ENCODE measurements around the gene ZNF521. TPM values are rescaled to one million over a fixed set of nuclear protein-coding genes. Genes with fewer than 3 reads are reported as not detected.

The ZNF521 gene
- total RNA-seq, 1 experiment from 2014 or later = not detected

DNA sequence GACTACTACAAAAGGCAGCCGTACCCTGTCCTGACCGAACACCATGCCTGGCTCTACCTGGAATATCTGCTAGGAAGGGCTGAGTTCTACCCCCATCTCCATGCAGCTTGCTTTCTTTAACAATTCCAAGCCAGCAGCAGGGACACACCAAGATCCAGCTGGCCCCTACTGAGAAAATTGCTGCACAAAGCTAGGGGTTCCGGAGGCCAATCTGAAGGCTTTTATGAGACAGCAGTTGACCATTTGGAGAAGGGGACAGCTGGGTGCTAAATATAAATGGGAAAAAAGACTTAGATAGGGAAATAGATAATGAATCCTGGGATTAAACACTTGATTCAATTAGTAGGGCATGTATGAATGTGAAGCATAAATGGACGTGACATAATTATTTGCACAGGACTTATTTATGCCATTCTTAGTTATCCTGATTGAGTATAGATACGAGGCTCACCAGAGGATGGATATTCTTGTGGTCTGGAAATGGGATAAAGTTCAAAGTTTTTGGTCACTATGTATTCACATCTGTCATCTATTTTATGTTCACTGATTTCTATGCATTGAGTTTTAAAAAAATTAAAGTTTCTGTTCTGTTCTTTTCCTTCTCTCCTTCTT is 204.0 kb downstream of the ZNF521 start:
- no peaks in the 10 kb centered on the region for H3K79me2 ChIP-seq (ENCODE audit: low read depth)
- TF ChIP-seq, protein P1, sequence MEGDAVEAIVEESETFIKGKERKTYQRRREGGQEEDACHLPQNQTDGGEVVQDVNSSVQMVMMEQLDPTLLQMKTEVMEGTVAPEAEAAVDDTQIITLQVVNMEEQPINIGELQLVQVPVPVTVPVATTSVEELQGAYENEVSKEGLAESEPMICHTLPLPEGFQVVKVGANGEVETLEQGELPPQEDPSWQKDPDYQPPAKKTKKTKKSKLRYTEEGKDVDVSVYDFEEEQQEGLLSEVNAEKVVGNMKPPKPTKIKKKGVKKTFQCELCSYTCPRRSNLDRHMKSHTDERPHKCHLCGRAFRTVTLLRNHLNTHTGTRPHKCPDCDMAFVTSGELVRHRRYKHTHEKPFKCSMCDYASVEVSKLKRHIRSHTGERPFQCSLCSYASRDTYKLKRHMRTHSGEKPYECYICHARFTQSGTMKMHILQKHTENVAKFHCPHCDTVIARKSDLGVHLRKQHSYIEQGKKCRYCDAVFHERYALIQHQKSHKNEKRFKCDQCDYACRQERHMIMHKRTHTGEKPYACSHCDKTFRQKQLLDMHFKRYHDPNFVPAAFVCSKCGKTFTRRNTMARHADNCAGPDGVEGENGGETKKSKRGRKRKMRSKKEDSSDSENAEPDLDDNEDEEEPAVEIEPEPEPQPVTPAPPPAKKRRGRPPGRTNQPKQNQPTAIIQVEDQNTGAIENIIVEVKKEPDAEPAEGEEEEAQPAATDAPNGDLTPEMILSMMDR (conservative IDR thresholded peaks at IDR 0.05) = no peak
- no peak for TF ChIP-seq EZH2 (IDR thresholded peaks at IDR 0.05; ENCODE audit: low read depth)
- H3K36me3 ChIP-seq (ENCODE audit: low read depth) = no peaks in the 10 kb centered on the region
- H3K4me3 ChIP-seq = no peak overlapping the region
- H3K27ac ChIP-seq = no peak overlapping the region
- no peaks in the 10 kb centered on the region for H3K27me3 ChIP-seq (ENCODE audit: insufficient read depth, low read depth)
- no peak overlapping the region for H2AFZ ChIP-seq
- no peak overlapping the region for H3K4me2 ChIP-seq
- ChIA-PET POLR2A (ENCODE audit: unreplicated experiment) (no interaction called here), CTCF (no interaction called here)
- H4K20me1 ChIP-seq (ENCODE audit: insufficient read depth) = no peaks in the 10 kb centered on the region
- no peaks in the 10 kb centered on the region for H3K4me1 ChIP-seq (replicated peaks; ENCODE audit: insufficient read depth)
- no peaks in the 10 kb centered on the region for H3K9me3 ChIP-seq (ENCODE audit: insufficient read depth, low read depth)
- no peaks in the 10 kb centered on the region for H3F3A ChIP-seq (ENCODE audit: insufficient read depth, low read depth)
- no TSS peak for BruUV-seq (replicated peaks)
- DNase-seq = no peak
- H3K9me2 ChIP-seq (ENCODE audit: insufficient read depth) = no peaks in the 10 kb centered on the region
- intact Hi-C loops (cut with micrococcal nuclease; ENCODE audit: unreplicated experiment) = no loop called here

DNA sequence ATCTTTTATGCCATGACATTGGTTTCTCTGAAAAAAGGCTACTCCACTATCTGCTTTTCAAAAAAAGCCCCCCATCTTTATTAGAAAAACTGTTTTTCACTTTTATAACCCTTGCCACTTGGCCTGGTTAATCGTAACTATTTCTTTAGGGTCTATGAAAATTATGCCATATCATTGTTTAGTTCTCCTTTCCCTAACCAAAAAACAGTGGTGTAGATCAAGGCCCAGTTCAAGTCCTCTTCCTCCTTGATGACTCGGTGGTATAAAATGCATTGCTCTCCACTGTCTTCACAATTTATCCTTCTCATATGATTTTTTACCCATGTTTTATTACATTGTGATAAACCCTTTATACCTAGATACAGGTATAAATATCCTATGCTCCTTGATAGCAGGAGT is 205.5 kb downstream of the ZNF521 start:
- TF ChIP-seq, protein P1 (conservative IDR thresholded peaks at IDR 0.05) = no peak
- no peak for TF ChIP-seq EZH2 (IDR thresholded peaks at IDR 0.05; ENCODE audit: low read depth)
- ChIA-PET POLR2A (ENCODE audit: unreplicated experiment) (no interaction called here), CTCF (no interaction called here)
- no peaks in the 10 kb centered on the region for H3K9me3 ChIP-seq (ENCODE audit: insufficient read depth, low read depth)
- no peaks in the 10 kb centered on the region for H3K79me2 ChIP-seq (ENCODE audit: low read depth)
- H3F3A ChIP-seq (ENCODE audit: insufficient read depth, low read depth) = no peaks in the 10 kb centered on the region
- H3K9me2 ChIP-seq (ENCODE audit: insufficient read depth) = no peaks in the 10 kb centered on the region
- H3K27me3 ChIP-seq (ENCODE audit: insufficient read depth, low read depth) = no peaks in the 10 kb centered on the region
- no peak overlapping the region for H3K27ac ChIP-seq
- no peak overlapping the region for H3K4me2 ChIP-seq
- no peak overlapping the region for H2AFZ ChIP-seq
- H4K20me1 ChIP-seq (ENCODE audit: insufficient read depth) = no peaks in the 10 kb centered on the region
- no peaks in the 10 kb centered on the region for H3K36me3 ChIP-seq (ENCODE audit: low read depth)
- DNase-seq = no peak
- H3K4me3 ChIP-seq = no peak overlapping the region
- BruUV-seq (replicated peaks) = no TSS peak
- intact Hi-C loops (cut with micrococcal nuclease; ENCODE audit: unreplicated experiment) = no loop called here
- no peaks in the 10 kb centered on the region for H3K4me1 ChIP-seq (replicated peaks; ENCODE audit: insufficient read depth)

DNA sequence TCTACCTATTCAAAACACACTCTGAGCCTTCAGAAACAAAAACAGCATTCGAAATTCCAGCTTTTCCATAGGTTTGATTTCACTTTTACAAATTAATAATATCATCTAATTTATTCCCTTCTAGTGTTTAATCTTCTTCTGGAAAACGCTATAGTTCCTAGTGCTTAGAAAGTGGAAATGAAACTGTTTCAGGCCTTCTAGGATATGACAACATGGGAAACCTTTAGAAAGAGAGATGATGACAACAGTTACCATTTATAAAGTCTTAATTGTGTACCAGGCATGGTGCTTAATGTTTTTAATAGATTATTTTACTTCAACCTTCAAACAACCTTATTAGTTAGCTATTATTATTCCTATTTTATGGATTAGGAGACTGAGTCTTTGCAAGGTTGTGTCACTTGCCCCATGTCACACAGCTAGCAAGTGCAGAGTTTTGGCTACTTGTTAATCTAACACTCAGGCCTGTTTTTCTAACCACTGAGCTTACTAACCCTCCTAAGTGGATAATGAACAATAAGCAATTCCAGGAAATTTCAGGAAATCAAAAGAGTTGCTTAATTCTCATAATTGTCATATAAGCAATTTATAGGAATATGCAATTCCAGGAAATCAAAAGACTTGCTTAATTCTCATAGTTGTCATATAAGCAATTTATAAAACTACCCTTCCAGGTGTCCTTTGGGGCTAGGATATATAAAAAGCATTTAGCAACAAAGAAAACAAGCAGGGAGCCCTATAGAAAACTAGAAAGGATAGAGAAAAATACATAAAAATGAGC is 206.0 kb downstream of the ZNF521 start:
- Histone ChIP-seq H4K20me1 (ENCODE audit: insufficient read depth) (no peaks in the 10 kb centered on the region), H3K4me3 (no peak overlapping the region), H3K4me1 (replicated peaks; ENCODE audit: insufficient read depth) (no peaks in the 10 kb centered on the region), H3K9me2 (ENCODE audit: insufficient read depth) (no peaks in the 10 kb centered on the region), H3K4me2 (no peak overlapping the region), H3F3A (ENCODE audit: insufficient read depth, low read depth) (no peaks in the 10 kb centered on the region), H3K27ac (no peak overlapping the region), H3K9me3 (ENCODE audit: insufficient read depth, low read depth) (no peaks in the 10 kb centered on the region), H2AFZ (no peak overlapping the region), H3K27me3 (ENCODE audit: insufficient read depth, low read depth) (no peaks in the 10 kb centered on the region), H3K36me3 (ENCODE audit: low read depth) (no peaks in the 10 kb centered on the region), H3K79me2 (ENCODE audit: low read depth) (no peaks in the 10 kb centered on the region)
- no TSS peak for BruUV-seq (replicated peaks)
- TF ChIP-seq, protein P1 (conservative IDR thresholded peaks at IDR 0.05) = no peak
- TF ChIP-seq EZH2 (IDR thresholded peaks at IDR 0.05; ENCODE audit: low read depth) = no peak
- ChIA-PET CTCF (no interaction called here), POLR2A (ENCODE audit: unreplicated experiment) (no interaction called here)
- DNase-seq = no peak
- intact Hi-C loops (cut with micrococcal nuclease; ENCODE audit: unreplicated experiment) = no loop called here

All from PC-9 (cell line).